ENCODE results near the gene FAM161A.
"Not testable (repeated sequence)": the region's sequence is repeated elsewhere in the genome, so short reads cannot be mapped to it uniquely, and the experiment has no call there.

Gene FAM161A

GRCh38 chr2:61841286-61841685 lies 12.6 kb downstream of the FAM161A start:
- DNase-seq (ENCODE audit: low read depth in 1 of 2, low spot score in 1 of 2): no peak

DNA sequence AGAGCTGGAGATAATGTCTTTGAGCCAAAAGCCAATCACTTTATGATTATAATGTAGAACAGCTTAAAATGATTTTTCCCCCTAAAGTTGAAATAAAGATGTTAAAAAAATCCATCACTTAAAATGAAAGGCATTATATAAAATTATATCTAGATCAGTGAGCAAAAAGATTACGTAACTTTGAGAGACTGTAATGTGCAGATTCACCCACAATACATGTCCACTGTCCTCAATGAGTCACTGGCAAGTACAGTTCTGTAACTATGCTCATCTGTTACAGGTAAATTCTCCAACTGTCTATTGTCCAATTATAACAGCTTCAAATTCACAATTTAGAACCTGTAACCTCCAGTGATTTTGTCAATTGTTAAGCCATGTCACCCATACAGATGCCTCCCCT lies 19.0 kb downstream of the FAM161A start:
- no peak for DNase-seq (ENCODE audit: low read depth in 1 of 2, low spot score in 1 of 2)

GRCh38 chr2:61833971-61834370 lies 19.9 kb downstream of the FAM161A start:
- DNase-seq (ENCODE audit: low read depth in 1 of 2, low spot score in 1 of 2): no peak

DNA sequence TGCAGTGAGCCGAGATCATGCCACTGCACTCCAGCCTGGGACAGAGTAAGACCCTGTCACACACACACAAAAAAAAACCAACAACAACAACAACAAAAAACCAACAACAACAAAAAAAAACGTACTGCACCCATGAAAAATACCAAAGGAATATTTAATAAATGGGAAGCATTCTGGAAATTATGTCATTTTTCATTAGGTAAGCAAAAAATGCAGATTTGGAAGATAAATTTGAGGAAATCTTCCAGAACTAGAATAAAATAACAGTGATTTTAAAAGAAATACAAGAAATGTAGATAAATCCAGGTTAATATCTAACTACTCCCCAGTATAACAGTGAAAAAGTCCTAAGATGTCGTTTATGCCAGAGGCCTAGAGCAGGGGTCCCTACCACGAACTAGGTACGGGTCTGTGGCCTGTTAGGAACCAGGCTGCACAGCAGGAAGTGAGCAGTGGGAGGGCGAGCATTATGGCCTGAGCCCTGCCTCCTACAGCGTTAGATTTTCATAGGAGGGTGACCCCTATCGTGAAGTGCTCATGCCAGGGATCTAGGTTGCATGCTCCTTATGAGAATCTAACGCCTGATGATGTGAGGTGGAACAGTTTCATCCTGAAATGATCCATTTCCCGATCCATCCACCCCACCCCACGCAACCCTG lies 21.5 kb downstream of the FAM161A start:
- DNase-seq (ENCODE audit: low read depth in 1 of 2, low spot score in 1 of 2): no peak

DNA sequence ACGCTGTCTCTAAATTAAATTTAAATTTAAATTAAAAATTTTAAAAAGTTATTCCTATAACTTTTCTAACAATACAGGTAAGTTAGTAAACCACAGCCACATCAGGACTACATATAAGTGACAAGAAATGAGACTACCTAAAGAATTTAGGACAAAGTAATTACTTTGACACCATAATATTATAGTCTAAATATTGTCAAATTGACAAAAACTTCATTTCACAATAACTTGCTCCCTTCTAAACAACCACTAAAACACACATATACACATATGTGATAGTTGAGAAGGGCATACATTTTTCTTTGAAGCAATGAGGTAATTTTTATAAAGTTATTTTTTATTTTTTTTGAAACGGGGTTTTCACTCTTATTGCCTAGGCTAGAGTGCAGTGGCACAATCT lies 31.6 kb downstream of the FAM161A start:
- DNase-seq (ENCODE audit: low read depth in 1 of 2, low spot score in 1 of 2): no peak

GRCh38 chr2:61816480-61817355 lies 37.1 kb downstream of the FAM161A start:
- DNase-seq (ENCODE audit: low read depth in 1 of 2, low spot score in 1 of 2): no peak

GRCh38 chr2:61814539-61815160 lies 39.2 kb downstream of the FAM161A start:
- DNase-seq (ENCODE audit: low read depth in 1 of 2, low spot score in 1 of 2): no peak

DNA sequence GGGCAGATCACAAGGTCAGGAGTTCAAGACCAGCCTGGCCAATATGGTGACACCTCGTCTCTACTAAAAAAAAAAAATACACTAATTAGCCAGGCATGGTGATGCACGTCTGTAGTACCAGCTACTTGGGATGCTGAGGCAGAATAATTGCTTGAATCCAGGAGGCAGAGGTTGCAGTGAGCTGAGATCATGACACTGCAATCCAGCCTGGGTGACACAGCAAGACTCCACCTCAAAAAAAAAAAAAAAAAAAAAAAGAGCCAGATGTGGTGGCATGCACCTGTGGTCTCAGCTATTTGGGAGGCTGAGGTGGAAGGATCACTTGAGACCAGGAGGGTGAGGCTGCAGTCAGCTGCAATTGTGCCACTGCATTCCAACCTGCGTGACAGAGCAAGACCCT lies 40.5 kb downstream of the FAM161A start:
- DNase-seq (ENCODE audit: low read depth in 1 of 2, low spot score in 1 of 2): not testable (repeated sequence)

DNA sequence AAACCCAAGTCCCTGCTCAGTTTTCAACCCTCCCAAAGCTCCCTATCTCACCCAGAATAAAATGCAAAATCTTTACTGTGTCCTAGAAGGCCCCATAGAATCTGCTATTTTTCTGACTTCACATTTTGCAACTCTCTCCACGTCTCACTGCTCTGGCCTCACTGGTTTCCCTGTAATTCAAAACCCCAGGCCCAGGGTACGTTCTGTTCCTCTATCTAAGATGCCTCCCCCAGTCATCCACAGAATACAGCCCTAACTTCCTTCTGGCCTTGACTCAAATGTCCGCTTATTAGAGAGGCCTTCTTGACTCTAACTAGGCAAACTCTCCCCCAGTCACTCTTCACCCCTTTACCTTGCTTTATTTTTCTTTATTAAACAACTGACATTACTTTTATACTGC lies 42.0 kb downstream of the FAM161A start:
- no peak for DNase-seq (ENCODE audit: low read depth in 1 of 2, low spot score in 1 of 2)

DNA sequence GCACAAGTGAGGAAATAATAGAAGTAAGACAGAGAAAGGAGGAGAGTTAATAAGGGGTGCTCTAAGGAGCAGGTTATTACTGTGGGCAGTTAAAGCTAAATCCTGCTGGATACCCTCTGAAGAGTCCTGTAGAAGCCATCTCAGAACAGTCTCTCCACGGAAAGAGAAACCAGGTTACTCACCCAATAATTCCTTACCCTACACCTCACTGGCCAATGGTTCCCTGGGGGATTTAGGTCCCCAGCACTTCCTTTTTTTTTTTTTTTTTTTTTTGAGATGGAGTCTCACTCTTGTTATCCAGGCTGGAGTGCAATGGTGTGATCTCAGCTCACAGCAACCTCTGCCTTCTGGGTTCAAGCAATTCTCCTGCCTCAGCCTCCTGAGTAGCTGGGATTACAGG lies 43.7 kb downstream of the FAM161A start:
- DNase-seq (ENCODE audit: low read depth in 1 of 2, low spot score in 1 of 2): not testable (repeated sequence)

GRCh38 chr2:61808693-61809092 lies 45.2 kb downstream of the FAM161A start:
- DNase-seq (ENCODE audit: low read depth in 1 of 2, low spot score in 1 of 2): not testable (repeated sequence)

DNA sequence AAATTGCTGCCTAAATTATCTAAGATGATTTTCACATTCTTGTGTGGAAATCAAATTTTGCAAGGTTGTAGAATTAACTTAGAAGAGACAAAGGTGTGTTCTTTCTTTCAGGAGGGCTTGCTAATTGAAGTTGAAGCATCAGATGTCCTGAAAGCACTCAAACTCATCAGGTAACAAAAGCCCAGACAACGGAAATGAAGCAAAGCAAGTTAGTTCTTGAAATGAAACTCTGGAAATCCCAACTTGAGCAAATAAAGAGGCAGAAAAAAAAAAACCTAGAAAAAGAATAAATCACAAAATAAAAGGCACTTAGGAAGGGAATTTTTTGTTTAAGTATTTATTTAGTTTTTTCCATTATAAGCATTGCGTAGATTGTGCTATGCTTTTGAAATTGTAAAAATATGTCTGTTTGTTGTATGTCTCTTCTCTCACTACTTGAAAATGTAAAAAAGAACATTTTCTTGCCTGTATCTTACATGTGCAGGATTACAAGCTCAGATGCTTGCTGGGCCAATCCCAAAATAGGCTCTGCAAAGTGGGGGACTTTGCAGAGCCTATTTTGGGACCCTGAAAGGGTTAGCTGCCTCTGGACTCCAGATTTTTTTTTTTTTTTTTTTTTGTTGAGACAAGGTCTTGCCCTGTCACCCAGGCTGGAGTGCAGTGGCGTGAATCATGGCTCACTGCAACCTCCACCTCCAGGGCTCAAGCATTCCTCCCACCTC lies 46.7 kb downstream of the FAM161A start:
- DNase-seq (ENCODE audit: low read depth in 1 of 2, low spot score in 1 of 2): no peak

DNA sequence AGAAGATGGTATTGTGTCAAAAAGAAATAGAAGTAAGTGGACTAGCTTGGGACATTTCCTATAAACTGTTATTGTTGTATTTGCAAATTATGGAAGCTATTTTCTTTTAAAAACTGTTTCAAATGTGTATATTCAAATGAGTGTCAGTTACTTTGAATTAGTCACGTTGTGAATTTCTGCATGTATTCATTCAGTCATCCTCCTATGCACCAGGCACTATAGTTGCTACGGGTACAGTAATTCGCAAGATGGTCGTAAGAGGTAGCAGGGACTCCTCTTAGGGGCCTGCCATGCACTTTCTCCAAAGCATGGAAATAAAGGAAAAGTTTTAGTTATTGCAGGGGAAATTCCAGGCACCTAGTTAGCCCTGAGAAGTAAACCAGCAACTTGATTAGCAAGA lies 51.3 kb downstream of the FAM161A start:
- no peak for DNase-seq (ENCODE audit: low read depth in 1 of 2, low spot score in 1 of 2)

GRCh38 chr2:61799099-61799498 lies 54.8 kb downstream of the FAM161A start:
- no peak for DNase-seq (ENCODE audit: low read depth in 1 of 2, low spot score in 1 of 2)

DNA sequence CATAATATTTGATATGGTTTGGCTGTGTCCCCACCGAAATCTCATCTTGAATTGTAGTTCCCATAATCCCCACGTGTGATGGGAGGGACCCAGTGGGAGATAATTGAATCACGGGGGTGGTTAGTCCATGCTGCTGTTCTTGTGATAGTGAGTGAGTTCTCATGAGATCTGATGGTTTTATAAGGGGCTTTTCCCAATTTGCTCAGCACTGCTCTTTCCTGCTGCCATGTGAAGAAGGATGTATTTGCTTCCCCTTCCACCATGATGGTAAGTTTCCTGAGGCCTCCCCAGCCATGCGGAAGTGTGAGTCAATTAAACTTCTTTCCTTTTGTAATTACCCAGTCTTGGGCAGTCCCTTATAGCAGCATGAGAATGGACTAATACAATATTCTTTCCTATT lies 56.4 kb downstream of the FAM161A start:
- DNase-seq (ENCODE audit: low read depth in 1 of 2, low spot score in 1 of 2): not testable (repeated sequence)

DNA sequence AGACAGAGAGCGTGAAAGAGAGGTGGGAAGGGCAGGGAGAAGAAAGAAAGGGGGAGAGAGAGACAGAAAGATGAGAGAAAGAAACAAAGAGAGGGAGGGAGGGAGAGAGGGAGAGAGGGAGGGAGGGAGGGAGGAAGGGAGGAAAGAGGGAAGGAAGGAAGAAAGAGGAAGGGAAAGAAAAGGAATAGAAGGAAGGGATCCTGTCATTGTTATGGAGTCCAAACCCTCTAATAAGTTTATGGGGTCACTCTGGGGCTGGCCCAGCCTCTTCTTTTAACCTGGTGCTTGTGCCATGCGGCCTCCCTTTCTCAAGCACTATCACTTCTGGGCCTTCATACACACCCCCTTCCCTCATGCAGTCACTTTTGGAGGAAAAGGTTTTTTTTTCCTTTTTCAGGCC lies 58.5 kb downstream of the FAM161A start:
- DNase-seq (ENCODE audit: low read depth in 1 of 2, low spot score in 1 of 2): no peak

DNA sequence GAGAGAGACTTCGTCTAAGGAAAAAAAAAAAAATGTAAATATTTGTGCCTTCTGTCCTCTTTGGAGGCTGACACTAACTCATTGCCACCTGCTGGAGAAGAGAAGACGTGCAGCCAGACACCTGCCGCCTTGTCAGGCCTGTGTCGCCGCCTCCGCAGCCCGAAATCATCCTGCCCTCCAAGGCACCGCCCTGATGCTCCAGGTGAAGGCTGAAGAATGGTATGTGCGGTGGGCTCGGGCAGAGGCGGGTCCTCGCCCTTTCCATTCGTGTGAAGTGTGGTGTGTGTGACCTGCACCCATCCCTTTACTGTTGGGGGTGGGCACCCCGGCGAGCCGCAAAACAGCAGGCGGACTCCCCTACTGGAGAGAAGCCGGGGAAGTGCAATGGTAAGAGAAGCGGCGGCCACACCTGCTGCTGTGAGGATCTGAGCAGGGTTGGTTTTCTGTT lies 60.4 kb downstream of the FAM161A start:
- DNase-seq (ENCODE audit: low read depth in 1 of 2, low spot score in 1 of 2): peak; percentile 56 to 62

DNA sequence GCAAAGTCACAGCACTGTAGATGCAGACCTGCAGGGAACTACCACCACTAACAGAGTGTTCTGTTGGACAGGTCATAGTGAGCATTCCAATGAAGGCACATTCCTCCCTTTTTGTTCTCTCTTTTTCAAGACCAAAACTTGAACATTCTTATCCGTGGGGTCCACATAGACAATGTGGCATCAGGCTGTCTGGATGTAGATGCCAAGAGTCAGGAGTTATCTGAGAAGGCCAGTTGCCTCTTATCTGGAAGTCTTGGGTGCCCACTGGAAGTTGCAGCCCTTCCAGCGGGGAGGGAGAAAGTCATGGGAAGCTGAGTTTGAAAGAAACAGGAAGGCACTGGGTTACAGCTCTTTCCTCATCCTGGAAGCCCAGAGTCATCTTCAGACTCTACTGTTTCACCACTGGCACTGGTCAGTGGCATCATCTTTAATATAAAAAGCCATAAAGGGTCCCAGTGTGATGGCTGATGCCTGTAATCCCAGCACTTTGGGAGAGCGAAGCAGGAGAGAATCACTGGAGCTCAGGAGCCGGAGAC lies 61.4 kb downstream of the FAM161A start:
- DNase-seq (ENCODE audit: low read depth in 1 of 2, low spot score in 1 of 2): no peak

GRCh38 chr2:61789807-61790602 lies 63.9 kb downstream of the FAM161A start:
- no peak for DNase-seq (ENCODE audit: low read depth in 1 of 2, low spot score in 1 of 2)

DNA sequence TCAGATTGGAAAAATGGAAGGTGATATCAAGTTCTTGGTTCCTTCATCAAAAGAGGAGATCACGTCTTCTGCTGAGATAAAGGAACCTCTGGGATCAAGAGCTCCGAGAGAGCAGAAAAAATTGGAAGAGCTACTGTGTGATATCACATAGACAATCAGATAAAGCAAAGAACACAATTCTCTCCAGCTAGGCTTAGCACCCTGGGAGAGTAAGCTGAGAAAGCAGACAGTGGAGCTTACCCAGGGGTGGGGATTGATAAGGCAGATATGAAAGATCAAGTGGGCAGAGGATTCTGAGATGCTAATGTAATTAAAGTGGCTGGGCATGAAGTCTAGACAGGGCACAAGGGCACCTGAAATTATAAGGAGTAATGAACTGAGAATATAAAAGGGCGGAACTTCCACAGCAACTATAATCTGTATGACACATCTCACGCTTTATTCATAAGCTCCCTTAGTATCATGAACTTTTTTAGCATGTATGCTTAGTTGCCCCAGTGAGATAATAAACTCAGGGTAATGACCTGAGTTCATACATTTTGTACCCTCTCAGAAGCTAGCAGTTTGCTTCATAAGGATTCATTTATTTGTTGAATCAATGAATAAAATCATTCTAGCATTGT lies 65.8 kb downstream of the FAM161A start:
- DNase-seq (ENCODE audit: low read depth in 1 of 2, low spot score in 1 of 2): no peak
